Mesothelial cell of epicardium (in vitro differentiated cells): Measurements from ENCODE around the gene MAN1C1. TPM values are rescaled to one million over a fixed set of nuclear protein-coding genes. Genes with fewer than 3 reads are reported as not detected.

Experiments
- DNase-seq, 2 experiments: peaks; one replicate each; pipeline ENCODE4 v3.0.0; 2021; ENCODE audit warnings: low spot score in 2 of 2; ENCODE audit not compliant: unreplicated experiment in 2 of 2
- H3K27ac Mint-ChIP-seq: 2 replicates; pipeline ENCODE4 v1.8.0; 2021; ENCODE audit warnings: mixed read lengths
- H3K27me3 Mint-ChIP-seq: 2 replicates; pipeline ENCODE4 v1.8.0; 2021; ENCODE audit warnings: low read depth, mixed read lengths
- H3K36me3 Mint-ChIP-seq: 2 replicates; pipeline ENCODE4 v1.8.0; 2021; ENCODE audit warnings: mixed read lengths
- H3K4me1 Mint-ChIP-seq: 2 replicates; pipeline ENCODE4 v1.8.0; 2021; ENCODE audit warnings: mixed read lengths
- H3K4me3 Mint-ChIP-seq: 2 replicates; pipeline ENCODE4 v1.8.0; 2021; ENCODE audit warnings: mild to moderate bottlenecking, moderate library complexity, mixed read lengths
- H3K9me3 Mint-ChIP-seq: 2 replicates; pipeline ENCODE4 v1.8.0; 2021; ENCODE audit warnings: mixed read lengths
- CTCF ChIP-seq: fragments of 200-600 bp; sonication (generic); IDR thresholded peaks from one replicate; pipeline ENCODE4 v1.5.0; 2021; ENCODE audit warnings: antibody characterized with exemption; ENCODE audit not compliant: unreplicated experiment
- total RNA-seq: library from RNA; stranded (reverse); gene quantifications from 3 replicates; pipeline ENCODE4 v1.2.1, GENCODE V29; 2021

The MAN1C1 gene
- total RNA-seq, 1 donor from 2014 or later = 3.2 TPM

GRCh38 chr1:25672763-25673409 is 56.3 kb downstream of the MAN1C1 start:
- Mint-ChIP-seq H3K4me3 (no peak overlapping the region), H3K27me3 (peaks cover 7% of the 10 kb centered on the region), H3K4me1 (peaks cover 18% of the 10 kb centered on the region), H3K27ac (no peak overlapping the region), H3K36me3 (no peaks in the 10 kb centered on the region), H3K9me3 (peaks cover 6% of the 10 kb centered on the region)
- no peak for TF ChIP-seq CTCF
- DNase-seq = no peak

- TF ChIP-seq CTCF = no peak
- peaks cover 13% of the 10 kb centered on the region for H3K4me1 Mint-ChIP-seq
- H3K27me3 Mint-ChIP-seq = peaks cover 7% of the 10 kb centered on the region
- peaks cover 9% of the 10 kb centered on the region for H3K9me3 Mint-ChIP-seq
- DNase-seq = no peak
- H3K4me3 Mint-ChIP-seq = no peak overlapping the region
- H3K36me3 Mint-ChIP-seq = no peaks in the 10 kb centered on the region
- no peak overlapping the region for H3K27ac Mint-ChIP-seq
Measured at GRCh38 chr1:25673456-25673855, 56.9 kb downstream of the MAN1C1 start.

- no peak for DNase-seq
- H3K9me3 Mint-ChIP-seq = peaks cover 10% of the 10 kb centered on the region
- H3K36me3 Mint-ChIP-seq = no peaks in the 10 kb centered on the region
- H3K27ac Mint-ChIP-seq = no peak overlapping the region
- no peak for TF ChIP-seq CTCF
- H3K27me3 Mint-ChIP-seq = peaks cover 7% of the 10 kb centered on the region
- no peak overlapping the region for H3K4me3 Mint-ChIP-seq
- H3K4me1 Mint-ChIP-seq = peaks cover 10% of the 10 kb centered on the region
Measured at GRCh38 chr1:25673962-25674806, 57.6 kb downstream of the MAN1C1 start.

DNA sequence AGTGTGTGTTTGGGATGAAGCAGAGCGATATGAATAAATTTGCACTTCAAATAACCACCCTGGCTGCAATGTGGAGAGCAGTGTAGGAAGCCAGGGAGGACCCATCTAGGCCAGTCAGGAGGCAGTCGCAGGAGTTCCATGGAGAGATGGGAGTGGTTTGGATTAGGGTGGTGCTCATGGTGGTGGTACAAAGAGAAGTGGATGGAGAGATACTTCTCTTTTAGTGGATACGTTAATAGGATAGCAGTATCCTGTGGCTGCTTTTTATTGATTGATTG is 58.2 kb downstream of the MAN1C1 start:
- no peak for TF ChIP-seq CTCF
- Mint-ChIP-seq H3K9me3 (peaks cover 10% of the 10 kb centered on the region), H3K36me3 (no peaks in the 10 kb centered on the region), H3K27me3 (peaks cover 7% of the 10 kb centered on the region), H3K4me3 (no peak overlapping the region), H3K27ac (no peak overlapping the region), H3K4me1 (peaks cover 8% of the 10 kb centered on the region)
- no peak for DNase-seq

DNA sequence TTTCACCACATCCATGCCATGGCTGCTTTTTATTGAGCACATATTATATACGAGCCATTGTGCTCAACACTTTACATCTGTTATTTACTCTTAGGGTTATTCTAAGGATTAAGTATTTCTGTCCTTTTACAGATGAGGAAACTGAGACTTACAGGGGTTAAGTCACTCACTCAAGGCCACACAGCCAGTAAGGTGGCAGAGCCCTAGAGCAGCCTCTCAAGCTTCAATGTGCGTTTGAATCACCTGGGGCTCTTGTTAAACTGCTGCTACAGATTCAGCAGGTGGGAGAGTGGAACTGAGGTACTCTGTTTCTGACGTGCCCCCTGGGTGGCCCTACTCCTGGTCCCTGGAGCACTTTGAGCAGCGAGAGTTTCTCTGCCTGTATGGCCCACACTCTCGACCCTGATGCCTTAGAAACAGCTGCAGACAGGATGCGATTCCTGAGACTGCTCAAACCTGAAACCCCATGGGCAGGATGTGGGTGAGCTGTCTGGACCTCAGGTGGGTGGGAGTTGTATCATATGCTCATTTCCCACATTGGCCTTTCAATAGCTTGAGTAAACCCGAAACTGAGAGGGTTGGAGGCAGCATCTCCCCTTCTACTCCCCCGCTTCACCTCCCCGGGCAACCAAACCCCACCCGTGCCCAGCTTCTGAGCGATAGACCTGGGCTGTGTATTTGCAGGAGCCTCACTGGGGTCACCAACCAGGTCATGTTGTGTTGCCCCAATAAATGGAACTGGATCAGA is 59.3 kb downstream of the MAN1C1 start:
- no peak overlapping the region for H3K27ac Mint-ChIP-seq
- H3K27me3 Mint-ChIP-seq = peaks cover 7% of the 10 kb centered on the region
- no peak for TF ChIP-seq CTCF
- no peak for DNase-seq
- H3K4me3 Mint-ChIP-seq = no peak overlapping the region
- H3K36me3 Mint-ChIP-seq = no peaks in the 10 kb centered on the region
- no peaks in the 10 kb centered on the region for H3K4me1 Mint-ChIP-seq
- peaks cover 10% of the 10 kb centered on the region for H3K9me3 Mint-ChIP-seq
